ENCODE measurements around the gene KCNJ11. TPM values are rescaled to one million over a fixed set of nuclear protein-coding genes. Genes with fewer than 3 reads are reported as not detected.

Gene KCNJ11
- total RNA-seq, 1 donor from 2014 or later: not detected

GRCh38 chr11:17354601-17354991 is 33.9 kb downstream of the KCNJ11 start:
- intact Hi-C loops (cut with DNase I): no loop called here
- H3K27me3 ChIP-seq: no peaks in the 10 kb centered on the region
- TF ChIP-seq CTCF (IDR thresholded peaks at IDR 0.05) (peak in 2 of 3 experiments; percentile 31 to 35), POLR2A (IDR thresholded peaks at IDR 0.05) (no peak)
- no peaks in the 10 kb centered on the region for H3K36me3 ChIP-seq
- no peak overlapping the region for H3K4me3 ChIP-seq
- DNase-seq (ENCODE audit: extremely low spot score in 2 of 2): no peak
- H3K4me1 ChIP-seq: peaks cover 25% of the 10 kb centered on the region
- no peak overlapping the region for H3K27ac ChIP-seq
- H3K9me3 ChIP-seq: no peaks in the 10 kb centered on the region

GRCh38 chr11:17353821-17354600 is 34.4 kb downstream of the KCNJ11 start:
- H3K27me3 ChIP-seq: no peaks in the 10 kb centered on the region
- TF ChIP-seq CTCF (IDR thresholded peaks at IDR 0.05) (no peak), POLR2AphosphoS5 (IDR thresholded peaks at IDR 0.05; ENCODE audit: insufficient read depth in 1 of 2, low read depth in 1 of 2) (peak in 1 of 2 donors; percentile 13), POLR2A (IDR thresholded peaks at IDR 0.05) (no peak)
- H3K4me1 ChIP-seq: peaks cover 25% of the 10 kb centered on the region
- H3K4me3 ChIP-seq: peak overlapping the region; percentile 56 to 66
- H3K27ac ChIP-seq: peak overlapping the region; percentile 71
- no peak for DNase-seq (ENCODE audit: extremely low spot score in 2 of 2)
- no peaks in the 10 kb centered on the region for H3K9me3 ChIP-seq
- intact Hi-C loops (cut with DNase I): no loop called here
- H3K36me3 ChIP-seq: no peaks in the 10 kb centered on the region

GRCh38 chr11:17352950-17353820 is 35.3 kb downstream of the KCNJ11 start:
- H3K9me3 ChIP-seq: no peaks in the 10 kb centered on the region
- no peaks in the 10 kb centered on the region for H3K27me3 ChIP-seq
- intact Hi-C loops (cut with DNase I): no loop called here
- peaks cover 25% of the 10 kb centered on the region for H3K4me1 ChIP-seq
- H3K36me3 ChIP-seq: no peaks in the 10 kb centered on the region
- TF ChIP-seq POLR2AphosphoS5 (IDR thresholded peaks at IDR 0.05; ENCODE audit: insufficient read depth in 1 of 2, low read depth in 1 of 2) (peak in 1 of 2 donors; percentile 61), POLR2A (IDR thresholded peaks at IDR 0.05) (no peak)
- DNase-seq (ENCODE audit: extremely low spot score in 2 of 2): no peak
- H3K4me3 ChIP-seq: peak overlapping the region; percentile 56 to 66
- peak overlapping the region; percentile 71 for H3K27ac ChIP-seq

GRCh38 chr11:17351510-17352176 is 36.8 kb downstream of the KCNJ11 start, which contains the start of gene NCR3LG1:
NCR3LG1 (plus strand) TSS chr11:17351800; CDS start chr11:17351970, 170 bp downstream.
- Histone ChIP-seq H3K27ac (peak within 1 kb of the TSS; percentile 71), H3K27me3 (no peaks in the 10 kb centered on the region), H3K4me3 (peak within 1 kb of the TSS; percentile 56 to 66), H3K36me3 (no peaks in the 10 kb centered on the region), H3K4me1 (peaks cover 25% of the 10 kb centered on the region), H3K9me3 (no peaks in the 10 kb centered on the region)
- TF ChIP-seq CTCF (IDR thresholded peaks at IDR 0.05) (no peak), POLR2A (IDR thresholded peaks at IDR 0.05) (no peak), POLR2AphosphoS5 (IDR thresholded peaks at IDR 0.05; ENCODE audit: insufficient read depth in 1 of 2, low read depth in 1 of 2) (peak; percentile 18 to 72)
- intact Hi-C loops (cut with DNase I): no loop called here
- no peak for DNase-seq (ENCODE audit: extremely low spot score in 2 of 2)

- no peak overlapping the region for H3K27ac ChIP-seq
- intact Hi-C loops (cut with DNase I): no loop called here
Measured at GRCh38 chr11:17351172-17351509, 37.3 kb downstream of the KCNJ11 start.

More at GRCh38 chr11:17351172-17351509, 37.3 kb downstream of the KCNJ11 start:
- TF ChIP-seq POLR2AphosphoS5 (IDR thresholded peaks at IDR 0.05; ENCODE audit: insufficient read depth in 1 of 2, low read depth in 1 of 2): no peak
- TF ChIP-seq POLR2A (IDR thresholded peaks at IDR 0.05): no peak
- TF ChIP-seq CTCF (IDR thresholded peaks at IDR 0.05): no peak
- no peak for DNase-seq (ENCODE audit: extremely low spot score in 2 of 2)
- Histone ChIP-seq H3K4me1 (peaks cover 25% of the 10 kb centered on the region), H3K36me3 (no peaks in the 10 kb centered on the region), H3K4me3 (peak overlapping the region; percentile 56 to 66), H3K27me3 (no peaks in the 10 kb centered on the region), H3K9me3 (no peaks in the 10 kb centered on the region)

Measured in vagina (tissue), 2 donors.